PC-3 (cell line): Measurements from ENCODE around the gene SCO2. TPM values are rescaled to one million over a fixed set of nuclear protein-coding genes. Genes with fewer than 3 reads are reported as not detected.
"Not testable (repeated sequence)": the region's sequence is repeated elsewhere in the genome, so short reads cannot be mapped to it uniquely, and the experiment has no call there.

ENCODE experiments used
- ATAC-seq: fragments of 200-7000 bp; cut with Tn5 transposase; 2 replicates; pipeline ENCODE4 v1.9.1; 2020; ENCODE audit warnings: mild to moderate bottlenecking, moderate library complexity
- BruUV-seq: library from RNA; stranded (reverse); fragments of 400-500 nt; replicated peaks from 2 replicates; lab custom pipeline; 2021; lab: Mats Ljungman, UMichigan
- CTCF ChIA-PET: fragments of 300-600 bp; sonication (Branson Sonifier 250); formaldehyde crosslinking; loops from one replicate; lab custom pipeline; 2022; ENCODE audit warnings: antibody characterized with exemption; lab: Charles Lee
- POLR2A ChIA-PET: fragments of 300-600 bp; sonication (Branson Sonifier 250); formaldehyde crosslinking; loops from one replicate; lab custom pipeline; 2022; ENCODE audit warnings: antibody characterized with exemption; ENCODE audit not compliant: unreplicated experiment; lab: Charles Lee
- DNase-seq: peaks from one replicate; pipeline ENCODE4 v3.0.0-alpha.2; 2015
- H2AFZ ChIP-seq: fragments of 300-600 bp; sonication (generic); 2 replicates; pipeline ENCODE4 v1.6.0; 2016; ENCODE audit warnings: antibody characterized with exemption, low read length
- H3F3A ChIP-seq: fragments of 300-600 bp; sonication (generic); one replicate; pipeline ENCODE4 v1.6.0; 2017; ENCODE audit warnings: antibody characterized with exemption, low read length, control low read depth, mild to moderate bottlenecking; ENCODE audit not compliant: unreplicated experiment
- H3K27ac ChIP-seq: fragments of 300-600 bp; sonication (generic); 2 replicates; pipeline ENCODE4 v1.5.1; 2016; ENCODE audit warnings: mild to moderate bottlenecking, low read length
- H3K27me3 ChIP-seq: fragments of 300-600 bp; sonication (generic); 2 replicates; pipeline ENCODE4 v1.6.1; 2016; ENCODE audit warnings: low read length, mixed read lengths
- H3K36me3 ChIP-seq: fragments of 300-600 bp; sonication (generic); 2 replicates; pipeline ENCODE4 v1.6.1; 2016; ENCODE audit warnings: low read depth, mixed run types, low read length, mixed read lengths
- H3K4me1 ChIP-seq: fragments of 300-600 bp; sonication (generic); 2 replicates; pipeline ENCODE4 v1.5.1; 2016; ENCODE audit warnings: low read length; ENCODE audit not compliant: insufficient read depth
- H3K4me2 ChIP-seq: fragments of 300-600 bp; sonication (generic); 2 replicates; pipeline ENCODE4 v1.6.0; 2016; ENCODE audit warnings: low read length
- H3K4me3 ChIP-seq: fragments of 300-600 bp; sonication (generic); 2 replicates; pipeline ENCODE4 v1.5.1; 2016; ENCODE audit warnings: mild to moderate bottlenecking, low read length, mixed read lengths
- H3K79me2 ChIP-seq: fragments of 300-600 bp; sonication (generic); 2 replicates; pipeline ENCODE4 v1.6.1; 2017; ENCODE audit warnings: low read length, mixed read lengths
- H3K9ac ChIP-seq: fragments of 300-600 bp; sonication (generic); 2 replicates; pipeline ENCODE4 v1.6.0; 2016; ENCODE audit warnings: mild to moderate bottlenecking, low read length
- H3K9me2 ChIP-seq: fragments of 300-600 bp; sonication (generic); replicated peaks from 2 replicates; pipeline ENCODE4 v1.6.1; 2016; ENCODE audit warnings: mixed run types, low read length, mixed read lengths
- H3K9me3 ChIP-seq: fragments of 300-600 bp; sonication (generic); 2 replicates; pipeline ENCODE4 v1.6.1; 2016; ENCODE audit warnings: low read length, mixed read lengths
- H4K20me1 ChIP-seq: fragments of 300-600 bp; sonication (generic); 2 replicates; pipeline ENCODE4 v1.6.1; 2016; ENCODE audit warnings: low read length, mixed read lengths
- CTCF ChIP-seq: fragments of 300-600 bp; sonication (generic); conservative IDR thresholded peaks from 2 replicates; pipeline ENCODE4 v1.5.1; 2017; ENCODE audit warnings: antibody characterized with exemption, low read depth, mild to moderate bottlenecking, low read length
- EZH2 ChIP-seq: fragments of 300-600 bp; sonication (generic); IDR thresholded peaks from one replicate; pipeline ENCODE4 v1.6.1; 2017; ENCODE audit warnings: antibody characterized with exemption, mild to moderate bottlenecking, low read length; ENCODE audit not compliant: unreplicated experiment
- EZH2phosphoT487 ChIP-seq: fragments of 300-600 bp; sonication (generic); IDR thresholded peaks from 2 replicates; pipeline ENCODE4 v1.6.1; 2018; ENCODE audit warnings: mild to moderate bottlenecking, antibody characterized with exemption, low read length, borderline replicate concordance
- intact Hi-C: fragments of 100-400 bp; cut with micrococcal nuclease; formaldehyde crosslinking; loops from 2 replicates; pipeline ENCODE4 v1.9.0; 2023
- total RNA-seq: library from RNA; depleted of rRNA; stranded (reverse); fragments of >200 nt; gene quantifications from 2 replicates; pipeline ENCODE4 v1.2.3, GENCODE V29; 2014

The SCO2 gene
- total RNA-seq, 1 experiment from 2014 or later, result 5.8 TPM

DNA sequence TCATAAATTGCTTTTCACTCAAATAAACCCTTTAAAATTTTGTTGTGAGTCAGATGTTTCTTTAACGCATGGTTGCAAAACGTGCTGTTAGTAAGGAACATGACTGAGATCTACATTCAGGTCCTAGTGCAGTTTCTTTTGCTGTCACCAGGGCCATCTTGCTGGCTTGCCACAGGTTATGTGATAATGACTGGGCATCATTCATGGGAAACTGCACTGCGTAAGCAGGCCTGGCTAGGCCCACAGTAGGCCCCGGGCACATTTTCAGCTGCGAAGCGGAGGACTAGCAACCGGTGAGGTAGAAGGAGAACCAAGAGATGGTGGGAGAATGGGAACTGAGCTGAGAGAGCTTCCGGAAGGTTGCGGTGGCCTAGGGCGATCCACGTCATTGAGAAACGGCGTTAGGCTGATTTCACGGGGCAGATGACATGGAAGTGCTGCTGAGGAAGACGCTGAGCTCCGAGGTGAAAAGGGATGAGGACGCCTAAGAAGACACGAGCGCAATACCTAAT, 17.1 kb upstream of the SCO2 start:
- Histone ChIP-seq H3K27ac (peak overlapping the region; percentile 34), H2AFZ (no peak overlapping the region), H3K36me3 (no peaks in the 10 kb centered on the region), H3K9me2 (no peaks in the 10 kb centered on the region), H3K9me3 (no peaks in the 10 kb centered on the region), H3K79me2 (no peaks in the 10 kb centered on the region), H3K9ac (no peak overlapping the region), H3K4me3 (no peak overlapping the region), H4K20me1 (no peaks in the 10 kb centered on the region), H3F3A (no peaks in the 10 kb centered on the region), H3K4me2 (no peak overlapping the region), H3K27me3 (no peaks in the 10 kb centered on the region), H3K4me1 (peaks cover 19% of the 10 kb centered on the region)
- no peak for ATAC-seq
- TF ChIP-seq EZH2 (no peak), CTCF (no peak), EZH2phosphoT487 (no peak)
- intact Hi-C loops, result no loop called here
- POLR2A ChIA-PET, result no interaction called here
- no peak for DNase-seq
- CTCF ChIA-PET, result no interaction called here
- no TSS peak for BruUV-seq

- H3K9ac ChIP-seq, CTCF ChIA-PET, H3K9me2 ChIP-seq, ATAC-seq, H3F3A ChIP-seq, H3K36me3 ChIP-seq, BruUV-seq, H3K79me2 ChIP-seq, H3K27me3 ChIP-seq, H3K4me2 ChIP-seq, H3K4me3 ChIP-seq, H3K9me3 ChIP-seq, POLR2A ChIA-PET, H2AFZ ChIP-seq, H4K20me1 ChIP-seq, intact Hi-C loops: not testable (repeated sequence)
- H3K4me1 ChIP-seq, result peaks cover 19% of the 10 kb centered on the region
- peak overlapping the region; percentile 93 for H3K27ac ChIP-seq
- peak; percentile 55 for DNase-seq
Measured at GRCh38 chr22:50541667-50542026, 16.2 kb upstream of the SCO2 start.

DNA sequence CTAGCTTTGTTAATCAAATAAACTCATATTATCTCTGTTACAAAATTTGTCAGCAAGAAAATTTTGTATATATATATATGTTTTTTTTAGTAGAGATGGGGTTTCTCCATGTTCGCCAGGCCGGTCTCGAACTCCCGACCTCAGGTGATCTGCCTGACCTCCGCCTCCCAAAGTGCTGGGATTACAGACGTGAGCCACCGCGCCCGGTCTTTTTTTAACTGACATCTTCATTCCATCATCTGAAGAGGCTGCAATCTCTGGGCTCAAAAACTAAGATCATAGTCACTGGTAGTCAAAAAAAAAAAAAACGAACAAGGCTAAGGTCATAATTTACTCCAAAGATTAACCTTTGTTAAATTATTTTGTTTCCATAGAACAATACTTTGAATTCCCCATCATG, 15.0 kb upstream of the SCO2 start:
- Histone ChIP-seq H3K36me3 (no peaks in the 10 kb centered on the region), H3K4me1 (peaks cover 19% of the 10 kb centered on the region), H3K4me3 (no peak overlapping the region), H3K79me2 (no peaks in the 10 kb centered on the region), H3K9ac (no peak overlapping the region), H3K9me3 (no peaks in the 10 kb centered on the region), H3K27me3 (no peaks in the 10 kb centered on the region), H3K27ac (peak overlapping the region; percentile 93), H2AFZ (no peak overlapping the region), H3F3A (no peaks in the 10 kb centered on the region), H4K20me1 (no peaks in the 10 kb centered on the region), H3K9me2 (no peaks in the 10 kb centered on the region), H3K4me2 (no peak overlapping the region)
- no peak for TF ChIP-seq EZH2phosphoT487
- no peak for TF ChIP-seq EZH2
- TF ChIP-seq CTCF, result no peak
- ATAC-seq, result no peak
- ChIA-PET CTCF (no interaction called here), POLR2A (no interaction called here)
- DNase-seq, result no peak
- intact Hi-C loops, result no loop called here
- no TSS peak for BruUV-seq
